ENCODE measurements around the gene CITED2. TPM values are rescaled to one million over a fixed set of nuclear protein-coding genes. Genes with fewer than 3 reads are reported as not detected.
"Not testable (repeated sequence)": the region's sequence is repeated elsewhere in the genome, so short reads cannot be mapped to it uniquely, and the experiment has no call there.

CITED2 gene
- total RNA-seq, 1 donor from 2014 or later = 86.6 TPM

DNA sequence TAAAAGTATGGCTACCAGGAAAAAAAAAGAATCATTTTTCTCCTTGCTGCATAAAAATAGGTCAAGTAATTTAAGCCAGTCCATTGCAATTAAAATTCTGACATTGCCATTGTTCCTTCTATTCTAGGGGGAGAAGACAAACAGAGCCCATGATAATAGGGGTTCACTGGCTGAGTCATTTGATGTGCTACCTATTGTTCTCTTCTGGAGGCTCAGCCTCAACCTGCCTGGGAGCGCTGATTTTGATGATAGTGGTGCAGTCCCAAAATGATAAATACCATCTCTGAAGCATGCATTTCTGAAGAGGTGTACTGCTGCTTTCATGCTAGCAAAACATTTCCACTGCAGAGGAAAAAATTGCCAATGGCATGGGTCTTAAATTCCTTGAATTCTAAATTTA lies 5.8 kb downstream of the CITED2 start:
- no peak for DNase-seq (ENCODE audit: extremely low read depth, low read depth, low spot score)

DNA sequence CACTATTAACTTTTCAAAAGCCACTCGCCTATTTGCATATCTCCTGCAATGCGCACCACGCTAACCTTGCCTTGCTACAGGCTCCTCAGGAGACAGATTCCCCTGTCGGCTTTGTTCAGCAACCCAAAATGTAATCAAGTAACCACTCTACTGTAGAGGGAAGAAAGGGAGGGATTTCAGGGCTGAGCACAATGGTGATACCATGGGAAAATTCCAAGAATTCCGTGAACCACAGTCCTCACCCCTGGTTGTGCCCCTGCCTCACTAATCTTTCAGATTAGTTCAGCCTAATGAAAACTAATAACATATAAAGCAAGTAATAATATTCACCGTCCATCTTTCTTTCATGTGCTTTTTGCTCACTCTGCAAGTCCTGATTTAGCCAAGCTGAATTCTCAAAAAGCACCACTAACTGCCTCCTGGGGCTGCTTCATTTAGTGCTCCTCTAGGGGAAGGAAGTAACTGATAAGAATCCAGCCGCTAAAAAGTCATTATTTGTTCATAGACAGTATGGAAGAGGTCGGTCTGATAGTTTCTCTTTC lies 6.6 kb downstream of the CITED2 start:
- DNase-seq (ENCODE audit: extremely low read depth, low read depth, low spot score) = no peak

DNA sequence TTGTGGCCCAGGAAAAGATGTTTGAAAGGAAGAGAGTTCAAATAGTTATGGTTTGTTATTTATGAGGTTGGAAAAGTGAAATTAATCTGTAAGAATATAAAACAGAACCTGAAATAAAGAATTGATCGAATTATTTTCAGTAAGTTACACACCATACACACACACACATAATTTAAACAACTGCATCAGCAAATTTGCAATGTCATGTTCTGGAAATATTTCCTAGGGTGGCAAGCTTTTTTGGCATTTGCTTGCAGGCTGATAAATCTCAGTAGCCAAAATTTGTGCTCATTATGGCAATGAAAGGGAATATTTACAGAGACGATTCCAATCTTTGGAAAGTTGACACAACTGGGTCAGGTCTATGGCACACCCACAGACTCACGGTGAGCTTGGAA lies 9.5 kb downstream of the CITED2 start:
- no peak for DNase-seq (ENCODE audit: extremely low read depth, low read depth, low spot score)

DNA sequence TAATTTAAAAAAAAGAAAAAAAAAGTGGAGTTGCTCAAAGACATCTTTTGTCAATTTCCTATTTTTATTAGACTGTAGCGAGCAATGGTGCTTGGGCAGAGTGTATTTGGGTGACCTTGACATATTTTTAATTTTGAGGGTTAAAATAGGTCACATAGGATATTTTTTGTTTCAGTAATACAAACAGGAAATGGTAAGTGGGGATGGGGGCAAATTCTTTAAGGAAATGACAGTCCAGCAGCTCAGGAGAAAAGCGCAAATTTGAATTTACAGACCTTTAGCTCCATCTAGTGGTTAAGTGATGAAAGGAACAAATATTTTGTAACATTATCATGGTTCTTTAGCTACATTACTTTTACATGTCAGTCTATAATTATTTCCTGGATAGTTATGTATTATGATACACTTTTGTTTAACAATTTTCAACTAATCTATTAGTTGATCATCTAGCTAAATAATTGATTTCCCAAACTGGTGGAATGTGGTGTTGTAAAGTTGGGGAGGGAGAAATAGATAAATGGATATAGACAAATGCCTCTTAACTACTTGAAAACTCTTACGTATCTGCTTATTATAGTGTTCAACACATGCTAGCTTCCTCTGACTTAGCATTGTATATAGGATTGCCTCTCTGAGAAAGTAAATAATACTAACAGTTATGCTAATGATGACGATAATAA lies 10.0 kb downstream of the CITED2 start:
- no peak for DNase-seq (ENCODE audit: extremely low read depth, low read depth, low spot score)

DNA sequence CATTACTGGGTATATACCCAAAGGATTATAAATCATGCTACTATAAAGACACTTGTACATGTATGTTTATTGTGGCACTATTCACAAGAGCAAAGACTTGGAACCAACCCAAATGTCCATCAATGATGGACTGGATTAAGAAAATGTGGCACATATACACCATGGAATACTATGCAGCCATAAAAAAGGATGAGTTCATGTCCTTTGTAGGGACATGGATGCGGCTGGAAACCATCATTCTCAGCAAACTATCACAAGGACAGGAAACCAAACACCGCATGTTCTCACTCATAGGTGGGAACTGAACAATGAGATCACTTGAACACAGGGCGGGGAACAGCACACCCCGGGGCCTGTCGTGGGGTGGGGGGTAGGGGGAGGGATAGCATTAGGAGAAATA lies 10.7 kb downstream of the CITED2 start:
- DNase-seq (ENCODE audit: extremely low read depth, low read depth, low spot score) = not testable (repeated sequence)

DNA sequence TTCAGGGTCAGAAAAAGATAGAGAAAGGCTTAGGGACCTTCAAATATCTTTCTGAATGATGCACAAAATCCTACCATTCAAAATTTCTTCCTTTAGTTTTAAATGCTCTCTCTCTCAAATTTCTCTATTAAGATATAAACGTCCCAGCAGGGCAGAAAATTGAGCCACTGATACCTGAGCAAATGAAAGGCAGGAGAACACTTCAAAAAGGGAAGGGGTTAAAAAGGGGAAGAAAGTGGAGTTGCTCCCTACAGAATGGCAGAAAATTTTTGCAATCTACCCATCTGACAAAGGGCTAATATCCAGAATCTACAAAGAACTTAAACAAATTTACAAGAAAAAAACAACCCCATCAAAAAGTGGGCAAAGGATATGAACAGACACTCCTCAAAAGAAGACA lies 11.3 kb downstream of the CITED2 start:
- not testable (repeated sequence) for DNase-seq (ENCODE audit: extremely low read depth, low read depth, low spot score)

DNA sequence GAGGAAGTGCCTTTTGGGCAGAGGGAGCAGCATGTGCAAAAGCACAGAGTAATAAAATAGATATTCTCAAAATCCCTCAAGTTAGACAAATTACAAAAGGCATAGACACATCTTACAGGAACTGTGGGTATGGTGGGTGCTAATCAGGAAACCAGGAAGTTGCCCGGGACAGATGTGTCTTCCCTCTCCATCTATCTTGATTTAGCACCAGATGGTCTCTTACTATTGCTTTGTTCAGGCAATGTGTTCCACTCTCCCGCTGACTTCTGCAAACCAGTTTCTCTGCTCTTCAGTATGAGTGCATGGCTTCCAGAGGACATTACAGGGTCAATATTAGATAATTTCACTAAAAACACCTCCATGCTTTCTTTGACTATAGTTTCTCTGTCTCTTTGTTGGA lies 13.2 kb downstream of the CITED2 start:
- DNase-seq (ENCODE audit: extremely low read depth, low read depth, low spot score) = no peak

DNA sequence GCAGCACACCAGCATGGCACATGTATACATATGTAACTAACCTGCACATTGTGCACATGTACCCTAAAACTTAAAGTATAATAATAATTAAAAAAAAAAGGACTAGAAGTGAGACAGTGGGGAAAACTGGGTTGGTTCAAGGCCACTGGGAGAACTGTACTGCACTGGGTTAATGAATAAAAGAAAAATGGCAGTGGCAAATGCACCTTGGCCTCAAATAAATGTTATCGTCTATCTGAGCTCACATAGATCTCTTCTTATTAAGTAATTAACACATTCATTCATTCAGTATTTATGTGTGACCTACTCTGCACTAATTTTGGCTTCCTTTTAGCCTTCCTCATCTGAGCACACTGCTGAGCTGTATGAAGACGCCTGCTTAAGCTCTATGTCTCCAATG lies 17.5 kb downstream of the CITED2 start:
- DNase-seq (ENCODE audit: extremely low read depth, low read depth, low spot score) = no peak

DNA sequence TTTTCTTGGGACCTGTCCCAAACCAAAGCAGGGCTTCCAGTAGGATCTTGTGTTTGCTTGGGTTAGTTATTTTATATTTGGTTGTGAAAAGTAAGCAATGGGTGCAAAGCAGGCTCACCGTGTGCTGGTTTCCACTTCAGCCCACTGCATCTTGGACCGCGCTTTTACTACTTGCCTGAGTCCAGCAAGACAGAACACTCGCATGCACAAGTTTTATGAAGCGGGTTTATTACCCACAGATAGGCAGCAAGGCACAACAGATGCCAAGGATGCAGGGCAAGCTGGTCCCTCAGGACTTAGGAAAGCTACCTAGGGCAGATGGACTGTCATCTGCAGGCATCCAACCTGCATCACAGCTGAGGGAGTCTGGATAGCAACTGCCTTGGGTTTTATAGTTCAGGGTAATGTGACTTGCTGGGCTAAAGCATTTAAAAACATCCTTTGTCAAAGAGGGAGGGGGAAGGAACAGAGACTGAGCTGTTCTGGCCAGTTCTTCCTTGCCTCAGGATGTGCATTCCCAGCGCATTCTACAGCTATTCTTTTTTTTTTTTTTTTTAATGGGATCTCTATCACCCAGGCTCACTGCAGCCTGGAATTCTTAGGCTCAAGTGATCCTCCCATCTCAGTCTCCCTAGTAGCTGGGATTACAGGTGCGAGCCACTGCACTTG lies 18.5 kb downstream of the CITED2 start:
- DNase-seq (ENCODE audit: extremely low read depth, low read depth, low spot score) = no peak

DNA sequence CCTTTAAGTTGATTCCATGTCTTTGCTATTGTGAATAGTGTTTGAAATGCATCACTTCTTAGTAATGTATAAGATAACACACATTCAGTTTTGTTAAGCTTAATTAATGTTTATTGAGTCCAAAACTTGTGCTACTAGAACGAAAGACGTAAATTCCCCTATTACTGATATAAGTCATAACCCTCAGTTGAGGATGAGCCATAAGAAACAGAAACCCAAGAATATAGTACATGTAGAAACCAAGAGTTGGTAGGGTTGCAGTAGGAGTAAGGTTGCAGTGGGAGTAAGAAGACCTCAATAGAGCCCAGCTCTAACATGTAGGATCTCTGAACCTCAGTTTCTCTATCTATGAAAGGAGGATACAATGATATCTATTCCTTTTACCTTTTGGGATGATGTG lies 19.3 kb downstream of the CITED2 start:
- DNase-seq (ENCODE audit: extremely low read depth, low read depth, low spot score) = no peak

DNA sequence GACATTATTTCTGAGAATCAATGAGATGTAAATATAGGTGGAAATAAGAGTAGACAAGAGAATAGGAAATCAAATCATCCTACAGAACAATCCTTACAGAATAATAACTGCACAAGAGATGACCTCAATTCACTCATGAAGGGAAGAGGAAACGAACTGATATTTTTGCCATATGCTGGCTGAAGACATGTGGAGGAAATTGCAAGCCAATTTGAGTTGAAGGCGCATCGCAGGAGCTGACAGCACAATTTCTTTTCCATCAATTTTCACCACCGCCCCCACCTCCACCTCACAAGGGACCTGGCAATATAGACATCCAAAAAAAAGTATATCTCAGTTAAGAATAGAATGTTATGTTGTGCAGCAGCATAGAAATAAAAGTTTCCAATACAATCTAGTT lies 20.3 kb downstream of the CITED2 start:
- no peak for DNase-seq (ENCODE audit: extremely low read depth, low read depth, low spot score)

DNA sequence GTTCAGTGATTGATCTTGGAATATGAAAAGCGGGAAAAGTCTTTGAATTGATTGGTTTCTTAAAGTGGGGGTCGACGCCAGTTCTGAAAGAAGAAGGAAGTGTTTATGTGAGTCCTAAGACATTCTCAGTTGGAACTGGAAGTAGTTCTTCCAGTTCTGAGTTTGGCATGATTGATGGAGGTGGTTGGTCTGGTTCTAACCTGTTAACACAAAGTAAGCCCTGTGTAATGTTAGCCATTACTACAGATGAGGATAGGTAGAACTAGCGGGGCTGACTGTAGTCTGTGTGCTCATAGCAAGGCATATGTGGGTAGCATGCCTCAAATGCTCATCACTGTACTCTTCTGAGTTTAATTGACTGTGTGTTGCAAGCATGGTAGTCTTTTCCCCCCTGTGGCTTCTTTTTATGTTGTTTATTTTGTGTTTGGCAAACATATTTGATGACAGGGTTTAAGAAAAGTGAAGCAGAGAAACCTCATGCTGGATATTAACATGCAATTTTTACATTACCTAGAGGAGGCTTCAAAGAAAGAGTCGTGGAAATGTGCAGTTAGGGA lies 24.9 kb downstream of the CITED2 start:
- DNase-seq (ENCODE audit: extremely low read depth, low read depth, low spot score) = no peak

DNA sequence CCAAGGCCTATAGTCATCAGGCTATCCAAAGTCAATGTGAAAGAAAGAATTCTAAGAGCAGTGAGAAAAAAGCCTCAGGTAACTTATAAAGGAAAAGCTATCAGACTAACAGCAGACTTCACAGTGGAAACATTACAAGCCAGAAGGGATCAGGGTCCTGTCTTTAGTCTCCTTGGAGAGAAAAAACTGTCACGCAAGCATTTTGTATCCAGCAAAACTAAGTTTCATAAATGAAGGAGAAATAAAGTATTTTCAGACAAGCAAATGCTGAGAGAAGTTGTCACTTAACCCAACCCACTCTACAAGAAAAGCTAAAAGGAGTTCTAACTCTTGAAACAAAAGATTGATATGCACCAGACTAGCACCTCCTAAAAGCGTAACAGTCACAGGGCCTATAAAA lies 28.1 kb downstream of the CITED2 start:
- DNase-seq (ENCODE audit: extremely low read depth, low read depth, low spot score) = no peak

DNA sequence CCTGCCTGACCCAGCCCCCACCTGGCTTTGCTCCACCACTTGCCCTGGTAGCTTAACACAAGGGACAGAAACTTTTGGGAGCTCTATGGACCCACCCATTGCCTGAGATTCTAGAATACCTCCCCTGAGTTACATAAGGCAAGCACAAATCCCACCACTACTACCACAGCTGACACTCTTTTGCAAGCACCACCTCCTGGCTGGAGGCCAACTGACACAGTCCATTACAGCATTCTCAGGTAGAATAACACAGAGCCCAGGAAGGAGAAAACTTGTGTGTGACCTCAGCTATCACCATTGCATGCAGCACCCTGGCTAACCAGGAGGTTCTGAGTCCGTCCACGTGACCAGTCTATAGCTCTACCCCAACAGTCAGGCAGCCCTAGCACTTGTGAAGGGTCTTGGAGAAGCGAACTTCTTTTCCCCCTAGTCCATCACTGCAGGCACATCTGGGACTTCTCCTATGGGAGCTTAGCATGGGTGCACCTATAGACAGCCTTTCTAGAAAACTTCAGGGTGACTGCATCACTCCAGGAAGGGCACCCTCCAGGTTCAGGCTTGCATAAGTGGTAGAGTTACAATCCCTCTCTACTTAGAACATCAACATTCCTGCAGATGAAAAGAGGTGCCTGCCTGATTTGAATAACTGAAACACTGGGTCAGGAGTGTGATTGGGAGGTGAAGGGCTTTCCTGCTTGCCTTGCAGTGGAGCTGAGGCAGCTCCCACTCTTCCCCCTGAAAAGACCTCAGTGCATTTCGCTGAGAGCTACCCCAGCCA lies 30.1 kb downstream of the CITED2 start:
- DNase-seq (ENCODE audit: extremely low read depth, low read depth, low spot score) = no peak

DNA sequence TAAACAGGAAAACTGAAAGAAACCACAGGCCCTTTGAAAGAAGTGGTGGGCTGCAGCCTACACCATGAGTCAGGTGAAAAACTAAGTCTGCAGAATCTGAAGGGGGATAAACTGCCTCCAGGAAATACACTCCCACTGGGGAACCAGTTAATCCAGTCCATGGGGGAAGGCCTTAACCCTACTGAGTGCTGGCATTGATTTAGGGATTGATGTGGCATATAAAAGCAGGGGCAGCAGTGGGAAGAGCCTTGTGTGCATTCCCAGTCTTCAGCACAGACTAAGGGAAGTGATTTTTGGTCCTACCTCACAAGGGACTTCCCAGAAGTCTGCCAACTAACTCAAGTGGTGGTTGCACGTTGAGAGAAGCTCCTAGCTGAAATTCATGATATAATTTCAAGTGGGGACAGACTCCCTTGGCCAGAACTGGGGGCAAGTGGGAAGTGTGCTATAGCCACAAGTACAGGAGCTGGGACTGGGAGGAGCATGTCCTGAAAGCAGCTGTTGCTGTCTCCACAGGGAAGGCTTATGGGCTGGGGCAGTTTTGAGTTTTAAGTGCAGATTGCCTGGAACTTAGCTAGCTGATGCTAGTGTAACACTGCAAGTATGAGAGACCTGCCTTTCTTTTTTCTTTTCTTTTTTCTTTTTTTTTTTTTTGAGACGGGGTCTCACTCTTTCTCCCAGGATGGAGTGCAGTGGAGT lies 31.2 kb downstream of the CITED2 start:
- DNase-seq (ENCODE audit: extremely low read depth, low read depth, low spot score) = no peak

DNA sequence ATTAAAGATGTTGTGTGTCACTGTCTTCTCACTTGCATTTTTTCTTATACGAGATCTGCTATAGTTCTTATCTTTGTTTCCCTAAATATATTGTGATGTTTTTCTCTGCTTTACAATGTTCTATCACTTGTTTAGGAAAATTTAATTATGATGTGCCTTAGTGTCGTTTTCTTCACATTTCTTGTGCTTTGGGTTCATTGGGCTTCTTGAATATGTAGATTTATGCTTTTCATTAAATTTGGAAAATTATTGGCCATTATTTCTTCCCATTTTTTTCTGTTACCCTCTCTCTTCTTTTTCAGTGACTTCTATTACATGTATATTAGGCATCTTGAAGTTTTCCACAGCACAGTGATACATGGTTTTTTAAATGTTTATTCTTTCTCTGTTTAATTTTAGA lies 33.4 kb downstream of the CITED2 start:
- no peak for DNase-seq (ENCODE audit: extremely low read depth, low read depth, low spot score)

DNA sequence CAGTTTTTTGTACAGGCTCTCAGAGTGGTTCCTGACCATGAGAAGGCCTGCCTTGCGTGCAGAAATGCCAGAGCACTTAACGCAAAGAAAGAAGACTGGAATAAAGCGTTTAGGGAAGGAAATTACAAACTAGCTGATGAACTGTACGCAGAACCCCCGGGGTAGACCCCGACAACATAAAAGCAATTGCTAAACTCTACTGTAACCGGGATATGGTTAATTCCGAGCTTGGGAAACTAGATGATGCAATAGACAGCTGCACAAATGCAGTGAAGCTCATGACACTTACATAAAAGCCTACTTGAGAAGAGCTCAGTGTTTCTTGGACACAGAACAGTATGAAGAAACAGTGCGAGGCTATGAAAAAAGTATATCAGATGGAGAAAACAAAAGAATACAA lies 35.7 kb downstream of the CITED2 start:
- no peak for DNase-seq (ENCODE audit: extremely low read depth, low read depth, low spot score)

DNA sequence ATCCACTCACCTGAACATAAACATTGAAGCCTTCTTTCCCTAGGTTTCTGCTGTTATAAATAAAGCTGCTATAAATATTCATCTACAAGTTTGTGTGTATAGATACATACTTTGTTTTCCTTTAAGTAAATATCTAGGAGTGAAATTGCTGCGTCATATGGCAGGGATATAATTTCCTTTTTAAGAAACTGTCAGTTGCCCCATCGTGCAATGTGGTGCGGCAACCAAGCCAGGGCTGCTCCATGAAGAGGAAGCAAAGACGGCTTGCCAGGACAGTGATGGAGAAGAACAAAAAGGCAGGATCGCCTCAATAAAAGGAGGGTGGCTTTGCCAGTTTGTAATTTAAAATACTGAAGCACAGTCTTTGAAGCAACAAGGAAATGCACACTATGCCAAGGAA lies 36.6 kb downstream of the CITED2 start:
- no peak for DNase-seq (ENCODE audit: extremely low read depth, low read depth, low spot score)

DNA sequence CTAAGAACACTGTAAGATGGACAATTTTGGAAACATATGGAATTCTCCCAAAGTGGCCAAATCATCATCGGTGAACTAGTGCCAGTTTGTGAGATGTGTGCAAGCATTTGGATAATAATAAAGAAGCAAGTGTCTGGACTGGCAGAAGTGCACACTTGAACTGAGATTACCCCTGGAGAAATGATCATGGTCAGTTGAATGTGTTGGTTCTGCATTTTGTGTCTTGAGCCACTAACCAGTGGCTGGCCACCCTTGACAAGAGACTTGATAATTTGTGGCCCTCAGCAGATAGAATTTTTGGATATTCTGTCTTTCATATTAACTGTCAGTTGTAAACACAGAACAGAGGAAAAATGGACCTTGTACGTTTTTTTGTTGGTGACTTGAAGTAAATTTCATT lies 37.4 kb downstream of the CITED2 start:
- DNase-seq (ENCODE audit: extremely low read depth, low read depth, low spot score) = no peak

DNA sequence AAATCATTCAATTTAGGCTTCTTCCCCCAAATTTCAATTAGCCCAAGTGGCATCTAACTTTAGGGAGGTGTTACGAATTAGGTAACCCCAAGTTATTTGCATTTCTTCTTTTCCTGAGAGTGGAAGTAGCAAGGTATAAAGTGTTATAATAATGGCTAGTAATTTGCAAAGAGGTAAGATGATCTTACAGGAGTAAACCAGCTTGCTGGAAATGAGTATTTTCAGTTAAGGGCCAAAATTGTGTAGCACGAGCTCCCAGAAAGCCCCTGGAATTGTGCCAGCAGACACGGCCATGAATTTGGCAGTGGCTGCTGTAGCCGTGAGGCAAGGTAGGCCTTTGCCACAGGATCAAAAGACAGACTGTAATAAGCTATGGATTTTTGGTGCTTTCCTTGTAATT lies 38.0 kb downstream of the CITED2 start:
- no peak for DNase-seq (ENCODE audit: extremely low read depth, low read depth, low spot score)
